Tibial artery (tissue), 4 donors: ENCODE results near the gene RAB9A.
A peak's percentile ranks its signal among the peaks of the same experiment; 100 is the strongest.

ENCODE experiments used
- DNase-seq, 2 donors: peaks; one replicate each; pipeline ENCODE4 v3.0.0-alpha.2; 2019
- H3K27ac ChIP-seq, 2 donors: fragments of 200-600 bp; sonication (generic) in 1 of 2; 1 replicate in 1 of 2; 2 replicates in 1 of 2; pipeline ENCODE4 v1.5.1; 2018 to 2019; ENCODE audit warnings: mild to moderate bottlenecking in 1 of 2
- H3K27me3 ChIP-seq, 2 donors: fragments of 200-600 bp; sonication (generic) in 1 of 2; one replicate each; pipeline versions ENCODE4 v1.5.1 to v1.6.0; 2016 to 2019
- H3K36me3 ChIP-seq, 3 donors: fragments of 200-600 bp; sonication (generic) in 2 of 3; one replicate each; pipeline ENCODE4 v1.5.1; 2016 to 2019; ENCODE audit warnings: mild to moderate bottlenecking in 2 of 3
- H3K4me1 ChIP-seq, 4 donors: fragments of 200-600 bp; sonication (generic) in 2 of 4; 1 replicate in 3 of 4; 2 replicates in 1 of 4; pipeline ENCODE4 v1.5.1; 2016 to 2019
- H3K4me3 ChIP-seq, 2 donors: fragments of 200-600 bp; sonication (generic) in 1 of 2; 1 replicate in 1 of 2; 2 replicates in 1 of 2; pipeline ENCODE4 v1.5.1; 2018 to 2019; ENCODE audit warnings: mild to moderate bottlenecking in 2 of 2
- H3K9me3 ChIP-seq, 3 donors: fragments of 200-600 bp; sonication (generic) in 1 of 3; one replicate each; pipeline ENCODE4 v1.5.1; 2016 to 2019
- intact Hi-C: fragments of 100-400 bp; cut with DNase I; formaldehyde crosslinking; loops from one replicate; pipeline ENCODE4 v1.15.0; 2023; ENCODE audit warnings: low total_unique reads
- TF ChIP-seq, protein P1 (sequence below), 2 experiments: fragments of 200-600 bp in 1 of 2; fragments of 450-650 bp in 1 of 2; IDR thresholded peaks; one replicate each; pipeline ENCODE4 v1.5.1; 2017 to 2019; ENCODE audit warnings: antibody characterized with exemption in 2 of 2, mild to moderate bottlenecking in 1 of 2, moderate library complexity in 1 of 2

RAB9A gene

GRCh38 chrX:13649838-13650237, 39.1 kb upstream of the RAB9A start:
- intact Hi-C loops = loop anchor here (5.0 to 10.0 kb wide), 2 partner anchors 143 to 705 kb away; no protein-coding TSS in a partner anchor
- DNase-seq = no peak
- Histone ChIP-seq H3K4me1 (peaks cover 0 to 20% (median 6%) of the 10 kb centered on the region in 4 donors), H3K36me3 (no peaks in the 10 kb centered on the region), H3K27ac (peak overlapping the region; percentile 5 to 37), H3K27me3 (no peaks in the 10 kb centered on the region), H3K9me3 (no peaks in the 10 kb centered on the region), H3K4me3 (no peak overlapping the region)
- TF ChIP-seq, protein P1, sequence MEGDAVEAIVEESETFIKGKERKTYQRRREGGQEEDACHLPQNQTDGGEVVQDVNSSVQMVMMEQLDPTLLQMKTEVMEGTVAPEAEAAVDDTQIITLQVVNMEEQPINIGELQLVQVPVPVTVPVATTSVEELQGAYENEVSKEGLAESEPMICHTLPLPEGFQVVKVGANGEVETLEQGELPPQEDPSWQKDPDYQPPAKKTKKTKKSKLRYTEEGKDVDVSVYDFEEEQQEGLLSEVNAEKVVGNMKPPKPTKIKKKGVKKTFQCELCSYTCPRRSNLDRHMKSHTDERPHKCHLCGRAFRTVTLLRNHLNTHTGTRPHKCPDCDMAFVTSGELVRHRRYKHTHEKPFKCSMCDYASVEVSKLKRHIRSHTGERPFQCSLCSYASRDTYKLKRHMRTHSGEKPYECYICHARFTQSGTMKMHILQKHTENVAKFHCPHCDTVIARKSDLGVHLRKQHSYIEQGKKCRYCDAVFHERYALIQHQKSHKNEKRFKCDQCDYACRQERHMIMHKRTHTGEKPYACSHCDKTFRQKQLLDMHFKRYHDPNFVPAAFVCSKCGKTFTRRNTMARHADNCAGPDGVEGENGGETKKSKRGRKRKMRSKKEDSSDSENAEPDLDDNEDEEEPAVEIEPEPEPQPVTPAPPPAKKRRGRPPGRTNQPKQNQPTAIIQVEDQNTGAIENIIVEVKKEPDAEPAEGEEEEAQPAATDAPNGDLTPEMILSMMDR (IDR thresholded peaks at IDR 0.05) = no peak

DNA sequence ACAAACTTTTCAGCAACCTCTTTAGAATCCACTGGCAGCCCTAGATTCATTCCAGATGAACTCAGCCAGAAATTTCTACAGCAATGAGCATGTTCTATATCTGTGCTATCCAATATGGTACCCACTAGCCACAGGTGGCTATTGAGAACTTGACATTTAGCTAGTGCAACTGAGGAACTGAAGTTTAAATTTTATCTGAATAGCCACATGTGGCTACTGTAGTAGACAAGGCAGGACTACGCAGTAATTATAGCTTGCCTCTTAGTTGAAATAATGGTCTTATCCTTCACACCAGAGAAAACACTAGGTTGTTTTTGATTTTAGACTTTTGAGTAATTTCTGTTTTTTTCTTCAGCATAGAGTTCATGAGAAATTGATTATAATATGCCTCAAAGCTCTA, 38.6 kb upstream of the RAB9A start:
- no peak for DNase-seq
- intact Hi-C loops = no loop called here
- Histone ChIP-seq H3K4me3 (no peak overlapping the region), H3K27ac (peak overlapping the region in 1 of 2 donors; percentile 37), H3K36me3 (peaks cover 0 to under 1% (median 0%) of the 10 kb centered on the region in 3 donors), H3K27me3 (no peaks in the 10 kb centered on the region), H3K9me3 (no peaks in the 10 kb centered on the region), H3K4me1 (peaks cover 0 to 20% (median 6%) of the 10 kb centered on the region in 4 donors)
- TF ChIP-seq, protein P1 (IDR thresholded peaks at IDR 0.05) = no peak

DNA sequence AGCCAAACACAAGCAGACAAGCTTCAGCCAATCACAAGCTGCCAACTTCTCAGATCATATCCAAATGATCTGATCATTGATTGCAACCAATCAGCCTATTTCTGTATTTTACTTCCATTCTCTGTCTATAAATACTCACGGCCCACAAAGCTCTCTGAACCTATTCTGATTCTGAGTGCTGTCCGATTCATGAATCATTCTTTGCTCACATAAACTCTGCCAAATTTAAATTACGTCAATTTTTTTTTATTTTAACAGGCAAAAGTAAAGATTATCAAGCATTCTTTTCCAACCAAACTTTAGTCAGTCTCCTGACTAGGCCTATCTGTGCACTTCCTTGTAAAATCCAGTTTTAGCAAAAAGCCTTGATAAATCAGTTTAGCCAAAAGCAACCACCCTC, 37.8 kb upstream of the RAB9A start:
- H3K9me3 ChIP-seq = no peaks in the 10 kb centered on the region
- TF ChIP-seq, protein P1 (IDR thresholded peaks at IDR 0.05) = no peak
- H3K27ac ChIP-seq = no peak overlapping the region
- no peak overlapping the region for H3K4me3 ChIP-seq
- H3K36me3 ChIP-seq = peaks cover 0 to 9% (median 0%) of the 10 kb centered on the region in 3 donors
- no peak for DNase-seq
- no peaks in the 10 kb centered on the region for H3K27me3 ChIP-seq
- intact Hi-C loops = no loop called here
- peaks cover 0 to 20% (median 6%) of the 10 kb centered on the region in 4 donors for H3K4me1 ChIP-seq

GRCh38 chrX:13652287-13652793, 36.6 kb upstream of the RAB9A start:
- peaks cover 0 to 9% (median 0%) of the 10 kb centered on the region in 3 donors for H3K36me3 ChIP-seq
- intact Hi-C loops = no loop called here
- peaks cover 0 to 20% (median 6%) of the 10 kb centered on the region in 4 donors for H3K4me1 ChIP-seq
- peak overlapping the region; percentile 91 to 97 for H3K27ac ChIP-seq
- H3K9me3 ChIP-seq = no peaks in the 10 kb centered on the region
- TF ChIP-seq, protein P1 (IDR thresholded peaks at IDR 0.05) = no peak
- peak overlapping the region; percentile 70 to 73 for H3K4me3 ChIP-seq
- DNase-seq = no peak
- no peaks in the 10 kb centered on the region for H3K27me3 ChIP-seq

DNA sequence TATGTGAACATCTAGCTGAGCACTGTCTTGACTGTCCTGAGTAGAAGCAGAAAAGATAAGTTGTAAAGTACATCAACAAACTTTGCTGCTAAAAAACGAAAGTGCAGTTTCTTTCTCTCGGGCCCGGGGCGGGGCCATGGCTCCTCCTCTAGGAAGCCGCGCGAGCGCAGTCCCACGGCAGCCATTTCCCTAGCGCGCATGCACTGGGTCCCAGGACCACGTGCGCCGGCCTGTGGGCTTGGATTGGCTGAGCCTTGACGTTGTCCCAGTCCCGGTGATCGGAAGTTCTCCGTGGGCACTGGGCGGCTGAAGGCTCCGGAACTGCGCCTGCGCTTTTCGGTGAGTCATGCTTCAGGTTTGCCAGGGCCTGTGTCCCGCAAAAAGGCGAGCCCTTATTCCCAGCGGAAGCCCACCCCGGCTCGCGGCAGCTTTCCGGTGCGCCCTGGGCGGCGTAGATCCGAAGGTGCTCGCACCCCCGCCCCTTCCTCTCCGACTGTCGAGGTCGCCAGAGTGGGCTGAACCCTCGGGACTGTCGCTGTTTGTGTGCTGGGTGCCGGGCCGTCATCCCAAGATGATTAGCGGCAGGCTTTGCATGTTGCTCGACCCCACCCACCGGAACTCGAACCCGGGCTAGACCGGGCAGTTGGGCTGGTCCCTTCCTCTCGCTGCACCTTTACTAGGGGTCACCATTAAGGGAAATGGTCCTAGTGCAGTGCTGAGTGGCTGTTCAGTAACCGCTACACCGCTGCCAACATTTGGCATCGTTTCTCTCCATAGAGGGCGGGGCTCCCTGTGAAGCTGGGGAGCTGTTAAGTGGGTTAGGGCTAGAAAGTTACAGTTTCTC, 35.9 kb upstream of the RAB9A start, which contains the start of gene TCEANC:
TSS of gene TCEANC (plus strand) at position 292 of the 844 bp plus-strand sequence. CDS start 9,368 bp downstream, outside the sequence.
- H3K27ac ChIP-seq = peak within 1 kb of the TSS; percentile 91 to 97
- H3K4me3 ChIP-seq = peak within 1 kb of the TSS; percentile 70 to 73
- H3K9me3 ChIP-seq = no peaks in the 10 kb centered on the region
- peak; percentile 93 to 97 for DNase-seq
- H3K36me3 ChIP-seq = peaks cover 0 to 9% (median 0%) of the 10 kb centered on the region in 3 donors
- intact Hi-C loops = no loop called here
- H3K4me1 ChIP-seq = peaks cover 0 to 20% (median 6%) of the 10 kb centered on the region in 4 donors
- TF ChIP-seq, protein P1 (IDR thresholded peaks at IDR 0.05) = no peak
- no peaks in the 10 kb centered on the region for H3K27me3 ChIP-seq
